ENCODE results near the gene NRARP. TPM values are rescaled to one million over a fixed set of nuclear protein-coding genes. Genes with fewer than 3 reads are reported as not detected.

NRARP gene
- total RNA-seq, 1 experiment from 2014 or later, result 51.5 TPM

DNA sequence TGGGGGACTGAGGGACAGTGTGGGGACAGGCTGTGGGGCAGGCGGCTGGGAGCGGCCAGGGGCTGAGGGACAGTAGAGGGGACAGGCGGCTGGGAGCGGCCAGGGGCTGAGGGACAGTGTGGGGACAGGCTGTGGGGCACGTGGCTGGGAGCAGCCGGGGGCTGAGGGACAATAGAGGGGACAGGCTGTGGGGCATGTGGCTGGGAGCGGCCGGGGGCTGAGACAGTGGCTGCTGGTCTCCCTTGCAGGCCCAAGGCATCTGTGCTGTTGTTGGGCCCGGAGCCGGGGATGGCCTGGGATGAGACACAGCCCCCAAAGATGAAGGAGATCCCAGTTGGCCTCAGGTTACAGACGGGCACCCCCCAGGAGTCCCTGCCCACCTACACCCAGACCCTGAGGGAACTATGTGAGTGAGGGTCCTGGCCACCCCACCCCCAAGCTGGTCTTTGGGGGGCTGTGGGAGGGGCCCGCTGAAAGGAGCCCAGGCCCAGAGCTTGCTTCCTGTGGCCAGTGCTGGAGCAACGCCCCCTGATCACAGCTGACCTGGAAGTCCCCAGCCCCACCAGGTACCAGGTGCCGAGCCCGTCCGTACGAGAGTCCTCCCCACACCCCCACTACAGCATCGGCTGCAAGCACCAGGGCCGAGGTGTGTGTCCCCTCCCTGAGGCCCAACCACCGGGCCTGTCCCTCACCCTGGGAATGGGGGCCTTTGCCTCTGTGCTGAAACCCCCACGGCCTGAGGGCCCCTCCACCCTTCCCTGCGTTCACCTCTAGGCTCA, 50.4 kb downstream of the NRARP start:
- ChIA-PET POLR2A (interaction anchor here (0.5 to 4.2 kb wide), 2 partner anchors 11 to 43 kb away, joined by 3 to 30 read pairs; partner anchors contain the start of gene TUBB4B), CTCF (interaction anchor here (0.6 to 4.6 kb wide), 13 partner anchors 7 to 187 kb away, joined by 3 to 59 read pairs (median 5); partner anchors contain the start of genes NRARP, RNF224 and TUBB4B)
- Mint-ChIP-seq H3K4me3 (no peak overlapping the region), H3K36me3 (0 out of 2 replicates have a peak, but pooled peaks cover under 1% of the 10 kb centered on the region), H3K27ac (no peak overlapping the region), H3K9me3 (no peaks in the 10 kb centered on the region), H3K27me3 (ENCODE audit: low read depth) (peaks cover 11% of the 10 kb centered on the region), H3K4me1 (peaks cover 8% of the 10 kb centered on the region)
- TF ChIP-seq TP53 (CRISPR knock-in tag; IDR thresholded peaks at IDR 0.05) (no peak), GABPB1 (CRISPR knock-in tag; IDR thresholded peaks at IDR 0.05) (no peak), NFE2L1 (CRISPR knock-in tag; IDR thresholded peaks at IDR 0.05) (no peak)
- TF ChIP-seq, protein P1, sequence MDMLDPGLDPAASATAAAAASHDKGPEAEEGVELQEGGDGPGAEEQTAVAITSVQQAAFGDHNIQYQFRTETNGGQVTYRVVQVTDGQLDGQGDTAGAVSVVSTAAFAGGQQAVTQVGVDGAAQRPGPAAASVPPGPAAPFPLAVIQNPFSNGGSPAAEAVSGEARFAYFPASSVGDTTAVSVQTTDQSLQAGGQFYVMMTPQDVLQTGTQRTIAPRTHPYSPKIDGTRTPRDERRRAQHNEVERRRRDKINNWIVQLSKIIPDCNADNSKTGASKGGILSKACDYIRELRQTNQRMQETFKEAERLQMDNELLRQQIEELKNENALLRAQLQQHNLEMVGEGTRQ (CRISPR knock-in tag; IDR thresholded peaks at IDR 0.05), result no peak
- TF ChIP-seq, protein P2, sequence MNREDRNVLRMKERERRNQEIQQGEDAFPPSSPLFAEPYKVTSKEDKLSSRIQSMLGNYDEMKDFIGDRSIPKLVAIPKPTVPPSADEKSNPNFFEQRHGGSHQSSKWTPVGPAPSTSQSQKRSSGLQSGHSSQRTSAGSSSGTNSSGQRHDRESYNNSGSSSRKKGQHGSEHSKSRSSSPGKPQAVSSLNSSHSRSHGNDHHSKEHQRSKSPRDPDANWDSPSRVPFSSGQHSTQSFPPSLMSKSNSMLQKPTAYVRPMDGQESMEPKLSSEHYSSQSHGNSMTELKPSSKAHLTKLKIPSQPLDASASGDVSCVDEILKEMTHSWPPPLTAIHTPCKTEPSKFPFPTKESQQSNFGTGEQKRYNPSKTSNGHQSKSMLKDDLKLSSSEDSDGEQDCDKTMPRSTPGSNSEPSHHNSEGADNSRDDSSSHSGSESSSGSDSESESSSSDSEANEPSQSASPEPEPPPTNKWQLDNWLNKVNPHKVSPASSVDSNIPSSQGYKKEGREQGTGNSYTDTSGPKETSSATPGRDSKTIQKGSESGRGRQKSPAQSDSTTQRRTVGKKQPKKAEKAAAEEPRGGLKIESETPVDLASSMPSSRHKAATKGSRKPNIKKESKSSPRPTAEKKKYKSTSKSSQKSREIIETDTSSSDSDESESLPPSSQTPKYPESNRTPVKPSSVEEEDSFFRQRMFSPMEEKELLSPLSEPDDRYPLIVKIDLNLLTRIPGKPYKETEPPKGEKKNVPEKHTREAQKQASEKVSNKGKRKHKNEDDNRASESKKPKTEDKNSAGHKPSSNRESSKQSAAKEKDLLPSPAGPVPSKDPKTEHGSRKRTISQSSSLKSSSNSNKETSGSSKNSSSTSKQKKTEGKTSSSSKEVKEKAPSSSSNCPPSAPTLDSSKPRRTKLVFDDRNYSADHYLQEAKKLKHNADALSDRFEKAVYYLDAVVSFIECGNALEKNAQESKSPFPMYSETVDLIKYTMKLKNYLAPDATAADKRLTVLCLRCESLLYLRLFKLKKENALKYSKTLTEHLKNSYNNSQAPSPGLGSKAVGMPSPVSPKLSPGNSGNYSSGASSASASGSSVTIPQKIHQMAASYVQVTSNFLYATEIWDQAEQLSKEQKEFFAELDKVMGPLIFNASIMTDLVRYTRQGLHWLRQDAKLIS (CRISPR knock-in tag; IDR thresholded peaks at IDR 0.05; ENCODE audit: borderline replicate concordance), result no peak
- ATAC-seq, result no peak
- DNase-seq (ENCODE audit: low spot score), result no peak

DNA sequence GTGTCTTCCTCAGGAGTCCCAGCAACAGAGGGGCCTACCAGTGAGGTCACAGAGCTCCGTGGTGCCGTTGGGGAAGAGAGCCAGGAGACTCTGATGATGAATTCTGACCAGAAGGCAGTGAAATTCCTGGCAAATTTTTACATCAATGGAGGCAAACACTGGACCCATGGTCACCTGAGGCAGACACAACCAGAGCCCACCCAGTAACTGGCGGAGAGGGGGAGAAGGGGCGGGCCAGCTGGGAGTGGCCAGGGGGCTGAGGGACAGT, 50.9 kb downstream of the NRARP start, which contains the start of gene STPG3:
STPG3 (plus strand) TSS at position 93 of the 268 bp plus-strand sequence; CDS start at position 94, 1 bp downstream.
- POLR2A ChIA-PET, result interaction anchor here (0.5 to 4.2 kb wide), 2 partner anchors 11 to 43 kb away, joined by 3 to 30 read pairs; partner anchors contain the start of gene TUBB4B

More for the DNA sequence above, 50.9 kb downstream of the NRARP start, which contains the start of gene STPG3:
- no peak within 1 kb of the TSS for H3K27ac Mint-ChIP-seq
- H3K36me3 Mint-ChIP-seq, result no peaks in the 10 kb centered on the region
- DNase-seq (ENCODE audit: low spot score), result no peak
- no peak for TF ChIP-seq NR3C1 (CRISPR knock-in tag; conservative IDR thresholded peaks at IDR 0.05; ENCODE audit: low read depth)
- TF ChIP-seq, protein P3, sequence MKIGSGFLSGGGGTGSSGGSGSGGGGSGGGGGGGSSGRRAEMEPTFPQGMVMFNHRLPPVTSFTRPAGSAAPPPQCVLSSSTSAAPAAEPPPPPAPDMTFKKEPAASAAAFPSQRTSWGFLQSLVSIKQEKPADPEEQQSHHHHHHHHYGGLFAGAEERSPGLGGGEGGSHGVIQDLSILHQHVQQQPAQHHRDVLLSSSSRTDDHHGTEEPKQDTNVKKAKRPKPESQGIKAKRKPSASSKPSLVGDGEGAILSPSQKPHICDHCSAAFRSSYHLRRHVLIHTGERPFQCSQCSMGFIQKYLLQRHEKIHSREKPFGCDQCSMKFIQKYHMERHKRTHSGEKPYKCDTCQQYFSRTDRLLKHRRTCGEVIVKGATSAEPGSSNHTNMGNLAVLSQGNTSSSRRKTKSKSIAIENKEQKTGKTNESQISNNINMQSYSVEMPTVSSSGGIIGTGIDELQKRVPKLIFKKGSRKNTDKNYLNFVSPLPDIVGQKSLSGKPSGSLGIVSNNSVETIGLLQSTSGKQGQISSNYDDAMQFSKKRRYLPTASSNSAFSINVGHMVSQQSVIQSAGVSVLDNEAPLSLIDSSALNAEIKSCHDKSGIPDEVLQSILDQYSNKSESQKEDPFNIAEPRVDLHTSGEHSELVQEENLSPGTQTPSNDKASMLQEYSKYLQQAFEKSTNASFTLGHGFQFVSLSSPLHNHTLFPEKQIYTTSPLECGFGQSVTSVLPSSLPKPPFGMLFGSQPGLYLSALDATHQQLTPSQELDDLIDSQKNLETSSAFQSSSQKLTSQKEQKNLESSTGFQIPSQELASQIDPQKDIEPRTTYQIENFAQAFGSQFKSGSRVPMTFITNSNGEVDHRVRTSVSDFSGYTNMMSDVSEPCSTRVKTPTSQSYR (CRISPR knock-in tag; IDR thresholded peaks at IDR 0.05), result no peak
- no peak for TF ChIP-seq GRHL2 (CRISPR knock-in tag; IDR thresholded peaks at IDR 0.05; ENCODE audit: insufficient replicate concordance, severe bottlenecking)
- no peak for TF ChIP-seq ZNF121 (CRISPR knock-in tag; IDR thresholded peaks at IDR 0.05)
- TF ChIP-seq, protein P4, sequence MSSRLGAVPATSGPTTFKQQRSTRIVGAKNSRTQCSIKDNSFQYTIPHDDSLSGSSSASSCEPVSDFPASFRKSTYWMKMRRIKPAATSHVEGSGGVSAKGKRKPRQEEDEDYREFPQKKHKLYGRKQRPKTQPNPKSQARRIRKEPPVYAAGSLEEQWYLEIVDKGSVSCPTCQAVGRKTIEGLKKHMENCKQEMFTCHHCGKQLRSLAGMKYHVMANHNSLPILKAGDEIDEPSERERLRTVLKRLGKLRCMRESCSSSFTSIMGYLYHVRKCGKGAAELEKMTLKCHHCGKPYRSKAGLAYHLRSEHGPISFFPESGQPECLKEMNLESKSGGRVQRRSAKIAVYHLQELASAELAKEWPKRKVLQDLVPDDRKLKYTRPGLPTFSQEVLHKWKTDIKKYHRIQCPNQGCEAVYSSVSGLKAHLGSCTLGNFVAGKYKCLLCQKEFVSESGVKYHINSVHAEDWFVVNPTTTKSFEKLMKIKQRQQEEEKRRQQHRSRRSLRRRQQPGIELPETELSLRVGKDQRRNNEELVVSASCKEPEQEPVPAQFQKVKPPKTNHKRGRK (CRISPR knock-in tag; IDR thresholded peaks at IDR 0.05; ENCODE audit: borderline replicate concordance), result no peak
- peaks cover 11% of the 10 kb centered on the region for H3K27me3 Mint-ChIP-seq (ENCODE audit: low read depth)
- no peak for ATAC-seq
- no peak within 1 kb of the TSS for H3K4me3 Mint-ChIP-seq
- H3K9me3 Mint-ChIP-seq, result no peaks in the 10 kb centered on the region
- H3K4me1 Mint-ChIP-seq, result peaks cover 8% of the 10 kb centered on the region
- CTCF ChIA-PET, result interaction anchor here (1.1 to 4.6 kb wide), 3 partner anchors 11 to 51 kb away, joined by 3 to 59 read pairs (median 7); partner anchors contain the start of genes NRARP and TUBB4B

Measured in WTC11 (cell line).